Nucleus accumbens (tissue), 56 donors: Measurements from ENCODE around the gene OR11L1.

Source experiments
- DNase-seq, 56 donors: peaks; one replicate each; lab custom pipeline; 2025; lab: John Stamatoyannopoulos, UW

The OR11L1 gene

GRCh38 chr1:247822060-247822459 is 19.6 kb downstream of the OR11L1 start:
- no peak for DNase-seq

DNA sequence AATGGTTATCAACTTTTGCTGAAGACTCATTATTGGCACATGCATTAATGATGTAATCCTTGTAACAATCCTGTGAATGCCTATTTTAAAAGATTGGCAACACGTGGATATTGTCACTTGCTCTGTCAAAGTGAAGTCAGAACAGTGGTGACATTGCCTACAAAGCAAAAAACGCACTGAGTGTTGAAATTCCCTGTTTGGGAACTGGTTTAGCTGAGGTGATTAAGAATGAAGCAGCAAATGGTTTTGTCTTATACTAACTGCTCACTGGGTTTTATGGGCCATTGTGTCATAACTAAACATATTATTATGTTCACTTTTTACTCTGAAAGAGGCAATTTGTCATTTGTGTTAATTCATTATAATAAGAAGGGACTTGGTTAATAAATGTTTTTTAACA is 29.1 kb downstream of the OR11L1 start:
- no peak for DNase-seq

- no peak for DNase-seq
Measured at GRCh38 chr1:247797518-247797917, 44.2 kb downstream of the OR11L1 start.
